Ascending aorta (tissue), 2 donors: ENCODE measurements around the gene JAM2. TPM values are rescaled to one million over a fixed set of nuclear protein-coding genes. Genes with fewer than 3 reads are reported as not detected.
"Not testable (repeated sequence)": the region's sequence is repeated elsewhere in the genome, so short reads cannot be mapped to it uniquely, and the experiment has no call there.

Experiments
- DNase-seq, 2 donors: peaks; one replicate each; pipeline ENCODE4 v3.0.0-alpha.2; 2019; ENCODE audit warnings: low spot score in 2 of 2
- H3K27ac ChIP-seq, 2 donors: fragments of 200-600 bp; sonication (generic); one replicate each; pipeline ENCODE4 v1.5.1; 2016 to 2017; ENCODE audit warnings: mild to moderate bottlenecking in 1 of 2
- H3K27me3 ChIP-seq: fragments of 200-600 bp; sonication (generic); one replicate; pipeline ENCODE4 v1.5.1; 2017
- H3K36me3 ChIP-seq, 2 donors: fragments of 200-600 bp; sonication (generic); one replicate each; pipeline ENCODE4 v1.5.1; 2016
- H3K4me1 ChIP-seq, 2 donors: fragments of 200-600 bp; sonication (generic); one replicate each; pipeline ENCODE4 v1.5.1; 2016 to 2017; ENCODE audit warnings: mild to moderate bottlenecking in 1 of 2
- H3K4me3 ChIP-seq, 2 donors: fragments of 200-600 bp; sonication (generic); one replicate each; pipeline ENCODE4 v1.5.1; 2016 to 2017; ENCODE audit warnings: mild to moderate bottlenecking in 1 of 2
- H3K9me3 ChIP-seq, 2 donors: fragments of 200-600 bp; sonication (generic); one replicate each; pipeline ENCODE4 v1.5.1; 2016
- intact Hi-C: fragments of 100-400 bp; cut with DNase I; formaldehyde crosslinking; loops from one replicate; pipeline ENCODE4 v1.15.1; 2023
- total RNA-seq: library from RNA; depleted of rRNA; stranded (reverse); fragments of >200 nt; gene quantifications from one replicate; pipeline ENCODE4 v1.1.0, GENCODE V29; 2016
- TF ChIP-seq, protein P1 (sequence below), 3 experiments: fragments of 200-600 bp in 2 of 3; fragments of 450-650 bp in 1 of 3; sonication (generic) in 2 of 3; IDR thresholded peaks; one replicate each; pipeline ENCODE4 v1.5.1; 2016 to 2019; ENCODE audit warnings: antibody characterized with exemption in 3 of 3, mild to moderate bottlenecking in 1 of 3, moderate library complexity in 1 of 3

Gene JAM2
- total RNA-seq, 1 donor from 2014 or later = 54.1 TPM

DNA sequence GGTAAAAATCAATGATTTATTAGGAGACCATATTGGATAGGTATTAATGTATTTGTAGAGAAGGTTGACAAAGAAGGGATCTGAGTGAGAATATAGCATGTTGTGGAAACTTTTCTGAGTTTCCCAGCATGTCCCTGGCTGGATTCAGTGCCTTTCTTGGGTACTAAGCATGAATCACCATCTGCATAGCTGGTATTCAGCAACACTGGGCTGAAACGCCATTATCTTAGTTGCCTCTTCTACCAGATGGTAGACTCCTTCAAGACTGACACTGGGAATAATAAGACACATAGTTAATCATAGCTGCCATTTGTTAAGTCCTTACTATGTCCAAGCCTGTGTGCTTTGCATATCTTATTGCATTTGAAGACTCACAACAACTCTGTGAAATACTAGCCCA, 50.2 kb downstream of the JAM2 start:
- TF ChIP-seq, protein P1, sequence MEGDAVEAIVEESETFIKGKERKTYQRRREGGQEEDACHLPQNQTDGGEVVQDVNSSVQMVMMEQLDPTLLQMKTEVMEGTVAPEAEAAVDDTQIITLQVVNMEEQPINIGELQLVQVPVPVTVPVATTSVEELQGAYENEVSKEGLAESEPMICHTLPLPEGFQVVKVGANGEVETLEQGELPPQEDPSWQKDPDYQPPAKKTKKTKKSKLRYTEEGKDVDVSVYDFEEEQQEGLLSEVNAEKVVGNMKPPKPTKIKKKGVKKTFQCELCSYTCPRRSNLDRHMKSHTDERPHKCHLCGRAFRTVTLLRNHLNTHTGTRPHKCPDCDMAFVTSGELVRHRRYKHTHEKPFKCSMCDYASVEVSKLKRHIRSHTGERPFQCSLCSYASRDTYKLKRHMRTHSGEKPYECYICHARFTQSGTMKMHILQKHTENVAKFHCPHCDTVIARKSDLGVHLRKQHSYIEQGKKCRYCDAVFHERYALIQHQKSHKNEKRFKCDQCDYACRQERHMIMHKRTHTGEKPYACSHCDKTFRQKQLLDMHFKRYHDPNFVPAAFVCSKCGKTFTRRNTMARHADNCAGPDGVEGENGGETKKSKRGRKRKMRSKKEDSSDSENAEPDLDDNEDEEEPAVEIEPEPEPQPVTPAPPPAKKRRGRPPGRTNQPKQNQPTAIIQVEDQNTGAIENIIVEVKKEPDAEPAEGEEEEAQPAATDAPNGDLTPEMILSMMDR (IDR thresholded peaks at IDR 0.05) = no peak
- Histone ChIP-seq H3K4me3 (no peak overlapping the region), H3K27me3 (no peaks in the 10 kb centered on the region), H3K4me1 (peaks cover 0 to 5% of the 10 kb centered on the region in 2 donors), H3K27ac (peak overlapping the region in 1 of 2 donors; percentile 6), H3K36me3 (peaks cover 0 to 4% of the 10 kb centered on the region in 2 donors), H3K9me3 (no peaks in the 10 kb centered on the region)
- no peak for DNase-seq
- intact Hi-C loops = loop anchor here (5.0 kb wide), 1 partner anchor 47 kb away; no protein-coding TSS in a partner anchor

DNA sequence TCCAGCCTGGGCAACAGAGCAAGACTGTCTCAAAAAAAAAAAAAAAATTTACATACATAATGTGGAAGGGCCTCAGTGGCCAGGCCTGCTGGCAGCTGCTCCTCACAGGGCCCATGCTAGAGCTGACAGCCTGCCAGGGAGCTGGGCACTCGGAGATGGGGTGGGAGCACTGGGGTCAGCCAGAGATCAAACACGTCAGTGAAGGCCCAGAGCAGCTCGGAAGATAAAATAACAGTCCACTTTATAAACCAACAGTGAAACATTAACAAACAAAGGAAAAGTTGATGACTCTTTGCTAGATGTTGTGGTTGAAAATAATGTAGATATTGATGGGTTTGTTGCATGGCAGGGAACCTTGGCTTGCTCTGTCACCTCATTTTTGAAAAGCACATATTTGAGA, 52.9 kb downstream of the JAM2 start:
- Histone ChIP-seq H3K27ac (no peak overlapping the region), H3K27me3 (no peaks in the 10 kb centered on the region), H3K4me1 (peaks cover 0 to 5% of the 10 kb centered on the region in 2 donors), H3K4me3 (no peak overlapping the region), H3K9me3 (no peaks in the 10 kb centered on the region), H3K36me3 (peaks cover 0 to 4% of the 10 kb centered on the region in 2 donors)
- intact Hi-C loops = no loop called here
- DNase-seq = no peak
- TF ChIP-seq, protein P1 (IDR thresholded peaks at IDR 0.05) = no peak

DNA sequence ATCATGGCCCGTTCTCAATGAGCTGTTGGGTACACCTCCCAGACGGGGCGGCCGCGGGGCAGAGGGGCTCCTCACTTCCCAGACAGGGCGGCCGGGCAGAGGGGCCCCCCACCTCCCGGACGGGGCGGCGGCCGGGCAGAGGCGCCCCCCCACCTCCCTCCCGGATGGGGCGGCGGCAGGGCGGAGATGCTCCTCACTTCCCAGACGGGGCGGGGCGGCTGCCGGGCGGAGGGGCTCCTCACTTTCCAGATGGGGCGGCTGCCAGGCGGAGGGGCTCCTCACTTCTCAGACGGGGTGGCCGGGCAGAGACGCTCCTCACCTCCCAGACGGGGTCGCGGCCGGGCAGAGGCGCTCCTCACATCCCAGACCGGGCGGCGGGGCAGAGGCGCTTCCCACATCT, 56.4 kb downstream of the JAM2 start:
- intact Hi-C loops = not testable (repeated sequence)

DNA sequence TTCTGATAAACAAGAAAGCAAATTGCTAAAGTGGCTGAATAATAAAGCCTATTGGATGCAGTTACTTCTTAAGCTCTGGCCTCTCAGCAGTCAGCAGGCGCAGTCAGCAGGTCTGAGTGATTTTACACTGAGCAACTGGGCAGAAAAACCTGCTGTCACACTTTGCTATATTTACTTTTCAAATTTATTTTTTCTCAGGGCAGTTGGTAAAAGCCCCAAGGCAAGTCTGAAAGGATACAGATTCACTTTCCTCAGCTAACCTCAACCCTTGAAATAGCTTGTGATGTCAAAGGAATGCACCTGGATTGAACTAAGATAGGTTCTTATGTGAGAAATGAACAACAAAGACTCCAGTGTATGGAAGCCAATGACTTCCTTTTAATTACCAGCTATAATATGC, 61.7 kb downstream of the JAM2 start:
- Histone ChIP-seq H3K9me3 (no peaks in the 10 kb centered on the region), H3K27ac (no peak overlapping the region), H3K27me3 (no peaks in the 10 kb centered on the region), H3K4me3 (no peak overlapping the region), H3K36me3 (no peaks in the 10 kb centered on the region), H3K4me1 (no peaks in the 10 kb centered on the region)
- intact Hi-C loops = no loop called here
- TF ChIP-seq, protein P1 (IDR thresholded peaks at IDR 0.05) = no peak
- DNase-seq = no peak

More for the DNA sequence above, 56.4 kb downstream of the JAM2 start:
- not testable (repeated sequence) for H3K4me1 ChIP-seq, H3K9me3 ChIP-seq, DNase-seq, H3K36me3 ChIP-seq, H3K4me3 ChIP-seq, H3K27me3 ChIP-seq, H3K27ac ChIP-seq

DNA sequence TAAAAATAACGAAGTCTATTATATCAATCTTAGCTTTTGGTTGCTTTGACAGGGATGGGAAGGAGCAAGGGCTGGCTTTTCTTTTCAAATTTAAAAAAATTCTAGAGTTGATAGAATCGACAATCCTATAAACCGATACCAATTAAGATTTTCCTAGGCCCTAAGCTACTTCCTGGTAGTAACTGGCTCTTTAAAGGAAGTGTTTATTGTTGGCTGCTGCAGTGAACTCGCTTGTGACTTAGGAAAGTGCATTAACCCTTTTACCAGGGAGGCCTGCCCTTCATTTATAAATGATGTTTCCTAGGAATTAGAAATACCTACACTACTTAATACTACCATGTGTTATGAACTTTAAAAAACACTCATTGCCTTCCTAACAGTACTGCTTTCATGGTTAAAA, 62.5 kb downstream of the JAM2 start:
- Histone ChIP-seq H3K9me3 (no peaks in the 10 kb centered on the region), H3K4me3 (no peak overlapping the region), H3K27me3 (no peaks in the 10 kb centered on the region), H3K27ac (no peak overlapping the region), H3K36me3 (no peaks in the 10 kb centered on the region), H3K4me1 (no peaks in the 10 kb centered on the region)
- intact Hi-C loops = no loop called here
- DNase-seq = no peak
- TF ChIP-seq, protein P1 (IDR thresholded peaks at IDR 0.05) = no peak

DNA sequence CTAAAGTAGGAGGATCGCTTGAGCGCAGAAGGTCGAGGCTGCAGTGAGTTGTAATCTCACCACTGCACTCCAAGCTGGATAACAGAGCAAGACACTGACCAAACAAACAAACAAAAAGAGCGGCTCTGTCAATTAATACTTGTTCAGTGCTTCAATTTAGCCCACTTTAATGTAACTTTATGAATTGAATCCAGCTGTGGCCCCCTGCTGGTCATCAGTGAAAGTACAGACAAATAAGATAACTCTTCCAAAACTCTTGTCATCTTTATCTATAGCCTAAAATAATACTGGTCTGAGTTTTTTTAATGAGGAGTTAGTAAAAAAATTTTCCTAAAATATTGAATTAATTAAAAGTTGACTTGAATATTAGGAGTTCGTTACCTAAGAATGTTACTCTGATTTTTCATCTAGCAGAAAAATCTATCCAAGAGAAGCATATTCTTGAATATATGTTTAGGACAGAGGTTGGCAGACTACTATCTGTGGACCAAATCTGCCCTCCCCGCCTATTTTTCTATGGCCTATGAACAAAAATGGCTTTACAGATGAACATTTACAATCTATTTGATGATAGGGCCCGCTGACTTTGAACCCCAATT, 69.5 kb downstream of the JAM2 start:
- H3K36me3 ChIP-seq = no peaks in the 10 kb centered on the region
- H3K4me1 ChIP-seq = no peaks in the 10 kb centered on the region
- no peak overlapping the region for H3K4me3 ChIP-seq
- no peaks in the 10 kb centered on the region for H3K27me3 ChIP-seq
- intact Hi-C loops = loop anchor here (1.0 to 5.0 kb wide), 2 partner anchors 100 to 286 kb away; no protein-coding TSS in a partner anchor
- peak in 1 of 2 donors; percentile 66 for DNase-seq
- no peaks in the 10 kb centered on the region for H3K9me3 ChIP-seq
- TF ChIP-seq, protein P1 (IDR thresholded peaks at IDR 0.05) = peak; percentile 55 to 79 (median 76)
- H3K27ac ChIP-seq = no peak overlapping the region
